Endodermal cell (in vitro differentiated cells): Measurements from ENCODE around the gene BEND2. TPM values are rescaled to one million over a fixed set of nuclear protein-coding genes. Genes with fewer than 3 reads are reported as not detected.

ENCODE experiments used
- DNase-seq: peaks from one replicate; pipeline ENCODE4 v3.0.0-alpha.2; 2017
- H3K27ac ChIP-seq: 2 replicates; pipeline ENCODE4 v1.5.1; 2013; ENCODE audit warnings: mild to moderate bottlenecking, low read depth, low read length, moderate library complexity
- H3K27me3 ChIP-seq: 2 replicates; pipeline ENCODE4 v1.6.1; 2013; ENCODE audit warnings: mild to moderate bottlenecking, low read length, moderate library complexity; ENCODE audit not compliant: insufficient read depth, control insufficient read depth, poor library complexity, severe bottlenecking
- H3K36me3 ChIP-seq: 2 replicates; pipeline ENCODE4 v1.7.0; 2013; ENCODE audit warnings: mild to moderate bottlenecking, low read length, moderate library complexity; ENCODE audit not compliant: control insufficient read depth, insufficient read depth
- H3K4me1 ChIP-seq: one replicate; pipeline ENCODE4 v1.7.0; 2013; ENCODE audit warnings: low read length; ENCODE audit not compliant: control insufficient read depth, insufficient read depth
- H3K4me3 ChIP-seq: 2 replicates; pipeline ENCODE4 v1.5.1; 2013; ENCODE audit warnings: mild to moderate bottlenecking, low read length, moderate library complexity
- H3K9ac ChIP-seq: 2 replicates; pipeline ENCODE4 v1.6.1; 2013; ENCODE audit warnings: mild to moderate bottlenecking, low read length, moderate library complexity; ENCODE audit not compliant: poor library complexity, severe bottlenecking; ENCODE audit errors: extremely low read depth
- H3K9me3 ChIP-seq: 2 replicates; pipeline ENCODE4 v1.6.1; 2013; ENCODE audit warnings: mild to moderate bottlenecking, low read length, moderate library complexity; ENCODE audit not compliant: control insufficient read depth
- H3K27ac Mint-ChIP-seq: 2 replicates; pipeline ENCODE4 v1.8.0; 2020; ENCODE audit warnings: mixed read lengths
- H3K27me3 Mint-ChIP-seq: 2 replicates; pipeline ENCODE4 v1.8.0; 2021; ENCODE audit warnings: mild to moderate bottlenecking, mixed read lengths; ENCODE audit not compliant: insufficient read depth
- H3K36me3 Mint-ChIP-seq: 2 replicates; pipeline ENCODE4 v1.8.0; 2020; ENCODE audit warnings: low read depth, mixed read lengths
- H3K4me1 Mint-ChIP-seq: 2 replicates; pipeline ENCODE4 v1.8.0; 2020; ENCODE audit warnings: mixed read lengths
- H3K4me3 Mint-ChIP-seq: 2 replicates; pipeline ENCODE4 v1.8.0; 2020; ENCODE audit warnings: mild to moderate bottlenecking, moderate library complexity, mixed read lengths
- H3K9me3 Mint-ChIP-seq: 2 replicates; pipeline ENCODE4 v1.8.0; 2020; ENCODE audit warnings: mild to moderate bottlenecking, mixed read lengths
- CTCF ChIP-seq: fragments of 200-600 bp; sonication (generic); conservative IDR thresholded peaks from 2 replicates; pipeline ENCODE4 v1.5.0; 2021; ENCODE audit warnings: antibody characterized with exemption, mild to moderate bottlenecking
- WGBS, 2 experiments: methylation state at CpG; one replicate each; pipeline versions ENCODE4 v1.1.5 to v1.1.7; 2013; ENCODE audit warnings: missing lambda C conversion rate in 2 of 2, mixed read lengths in 1 of 2; ENCODE audit not compliant: insufficient coverage in 1 of 2, insufficient read length in 1 of 2; 5-methylcytosine and 5-hydroxymethylcytosine counted together
- total RNA-seq, 2 donors: library from RNA; stranded (reverse); fragmentation: NEBNext Ultra II Directional in 1 of 2; extraction: Animal tissue kit (Norgen Biotek cat#: 25700) in 1 of 2; gene quantifications; 2 replicates in 1 of 2; 3 replicates in 1 of 2; pipeline ENCODE4 v1.2.1, GENCODE V29; 2021

The BEND2 gene
- total RNA-seq, 2 donors from 2014 or later = not detected

DNA sequence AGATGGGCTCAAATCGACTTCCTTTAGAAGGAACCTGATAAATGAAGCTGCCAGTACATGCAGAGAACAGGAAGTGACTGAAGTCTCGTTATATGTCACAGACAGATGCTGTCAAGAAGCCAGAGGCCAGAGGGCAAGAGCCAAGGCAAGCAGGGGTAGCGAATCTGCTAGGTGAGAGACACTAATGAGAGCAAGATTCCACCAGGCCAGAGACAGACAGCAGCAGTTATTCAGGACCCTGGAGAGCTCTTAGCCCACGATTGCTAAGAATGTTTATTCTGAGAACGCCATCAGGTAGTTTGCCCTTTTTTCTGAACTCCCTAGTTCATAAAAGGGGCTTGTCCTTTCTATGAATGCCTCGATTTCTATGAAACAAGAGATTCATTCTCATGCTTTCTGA is 73.7 kb downstream of the BEND2 start:
- Histone ChIP-seq H3K36me3 (no peaks in the 10 kb centered on the region), H3K4me1 (peaks cover 3% of the 10 kb centered on the region), H3K9me3 (no peaks in the 10 kb centered on the region), H3K27ac (no peak overlapping the region), H3K9ac (no peak overlapping the region), H3K4me3 (no peak overlapping the region), H3K27me3 (no peaks in the 10 kb centered on the region)
- 19 to 50% methylated on average over 2 to 6 of the region's 6 CpGs for WGBS, 2 experiments
- H3K9me3 Mint-ChIP-seq = peaks cover 37% of the 10 kb centered on the region
- TF ChIP-seq CTCF = no peak
- no peaks in the 10 kb centered on the region for H3K27me3 Mint-ChIP-seq
- H3K36me3 Mint-ChIP-seq = no peaks in the 10 kb centered on the region
- no peak overlapping the region for H3K4me3 Mint-ChIP-seq
- no peak overlapping the region for H3K27ac Mint-ChIP-seq
- peak; percentile 76 for DNase-seq
- no peaks in the 10 kb centered on the region for H3K4me1 Mint-ChIP-seq

DNA sequence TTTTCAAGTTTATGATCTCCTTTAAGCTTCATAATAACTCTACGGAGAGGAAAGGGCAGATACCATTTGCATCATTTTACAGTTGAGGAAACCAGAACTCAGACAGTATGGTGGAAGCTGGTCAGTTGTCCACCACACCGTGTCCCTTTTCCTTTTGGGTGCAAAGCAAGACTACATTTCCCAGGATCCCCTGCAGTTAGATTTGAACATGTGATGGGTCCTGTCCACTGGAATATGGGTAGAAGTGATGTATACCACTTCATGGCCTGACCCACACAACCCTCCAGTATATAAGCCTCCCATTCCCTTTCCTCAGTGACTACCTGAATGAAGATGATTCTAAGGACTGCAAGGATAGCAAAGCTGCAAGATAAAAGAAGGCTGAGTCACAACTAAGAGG is 74.7 kb downstream of the BEND2 start:
- Histone ChIP-seq H3K4me3 (no peak overlapping the region), H3K4me1 (peaks cover 3% of the 10 kb centered on the region), H3K27me3 (no peaks in the 10 kb centered on the region), H3K9ac (no peak overlapping the region), H3K9me3 (no peaks in the 10 kb centered on the region), H3K27ac (no peak overlapping the region), H3K36me3 (no peaks in the 10 kb centered on the region)
- WGBS, 2 experiments = 46% methylated on average over 2 of the region's 2 CpGs; no CpG with 5 or more reads in 1 of the 2 experiments
- Mint-ChIP-seq H3K36me3 (no peaks in the 10 kb centered on the region), H3K27me3 (no peaks in the 10 kb centered on the region), H3K9me3 (peaks cover 33% of the 10 kb centered on the region), H3K4me3 (no peak overlapping the region), H3K27ac (no peak overlapping the region), H3K4me1 (no peaks in the 10 kb centered on the region)
- TF ChIP-seq CTCF = no peak
- DNase-seq = no peak

DNA sequence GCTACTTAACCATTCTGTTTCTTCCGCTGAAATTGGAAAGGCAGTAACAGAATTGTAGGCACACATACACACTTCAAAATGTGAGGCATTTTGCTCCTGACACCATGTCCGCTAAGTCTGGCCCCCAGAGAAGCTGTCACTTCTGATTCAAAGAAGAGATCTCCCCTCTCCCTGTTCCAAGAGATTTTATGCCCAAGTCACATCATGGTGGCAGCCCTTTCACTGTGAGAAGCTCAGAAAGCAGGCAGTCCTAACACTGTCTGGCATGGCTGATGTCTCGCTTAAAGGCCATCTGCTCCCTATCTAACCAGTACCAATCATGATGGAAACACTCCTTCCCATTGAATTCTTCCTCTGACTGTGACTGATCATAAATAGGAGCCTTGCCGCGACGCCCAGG is 83.9 kb downstream of the BEND2 start:
- H3K4me3 Mint-ChIP-seq = no peak overlapping the region
- H3K9me3 ChIP-seq = no peaks in the 10 kb centered on the region
- no peaks in the 10 kb centered on the region for H3K4me1 Mint-ChIP-seq
- no peaks in the 10 kb centered on the region for H3K36me3 Mint-ChIP-seq
- DNase-seq = no peak
- no peak overlapping the region for H3K4me3 ChIP-seq
- H3K27me3 Mint-ChIP-seq = peaks cover 2% of the 10 kb centered on the region
- H3K4me1 ChIP-seq = no peaks in the 10 kb centered on the region
- H3K9ac ChIP-seq = no peak overlapping the region
- WGBS, 2 experiments = 90 to 96% methylated on average over 2 to 6 of the region's 6 CpGs
- H3K27ac Mint-ChIP-seq = no peak overlapping the region
- no peak overlapping the region for H3K27ac ChIP-seq
- H3K27me3 ChIP-seq = no peaks in the 10 kb centered on the region
- no peak for TF ChIP-seq CTCF
- H3K36me3 ChIP-seq = no peaks in the 10 kb centered on the region
- H3K9me3 Mint-ChIP-seq = peaks cover 50% of the 10 kb centered on the region
